Right lobe of liver (tissue), 6 donors: Measurements from ENCODE around the gene FAM47E. TPM values are rescaled to one million over a fixed set of nuclear protein-coding genes. Genes with fewer than 3 reads are reported as not detected.

Source experiments
- ATAC-seq, 4 donors: fragments of 200-7000 bp; cut with Tn5 transposase; one replicate each; pipeline ENCODE4 v1.9.1; 2020; ENCODE audit warnings: mild to moderate bottlenecking in 4 of 4, moderate library complexity in 4 of 4
- DNase-seq, 3 donors: peaks; one replicate each; pipeline ENCODE4 v3.0.0-alpha.2; 2020
- H3K27ac ChIP-seq, 3 donors: fragments of 200-600 bp; one replicate each; pipeline ENCODE4 v1.8.0; 2022
- H3K27me3 ChIP-seq, 2 donors: fragments of 200-600 bp; one replicate each; pipeline ENCODE4 v1.8.0; 2022
- H3K36me3 ChIP-seq, 4 donors: fragments of 200-600 bp; sonication (generic) in 1 of 4; one replicate each; pipeline versions ENCODE4 v1.5.1 to v1.8.0; 2017 to 2022; ENCODE audit warnings: control low read depth in 1 of 4
- H3K4me1 ChIP-seq, 4 donors: fragments of 200-600 bp; sonication (generic) in 1 of 4; one replicate each; pipeline versions ENCODE4 v1.5.1 to v1.8.0; 2017 to 2022; ENCODE audit warnings: control low read depth in 1 of 4
- H3K4me3 ChIP-seq, 3 donors: fragments of 200-600 bp; one replicate each; pipeline ENCODE4 v1.8.0; 2022
- H3K9me3 ChIP-seq, 4 donors: fragments of 200-600 bp; sonication (generic) in 1 of 4; one replicate each; pipeline versions ENCODE4 v1.5.1 to v1.8.0; 2017 to 2022; ENCODE audit warnings: control low read depth in 1 of 4
- CTCF ChIP-seq, 4 donors: fragments of 200-600 bp in 3 of 4; fragments of 450-650 bp in 1 of 4; IDR thresholded peaks; one replicate each; pipeline versions ENCODE4 v1.5.1 to v1.8.0; 2016 to 2022; ENCODE audit warnings: antibody characterized with exemption in 4 of 4, mild to moderate bottlenecking in 2 of 4
- POLR2A ChIP-seq: fragments of 450-650 bp; IDR thresholded peaks from one replicate; pipeline ENCODE4 v1.6.1; 2017; ENCODE audit warnings: antibody characterized with exemption, mild to moderate bottlenecking
- WGBS: methylation state at CpG from one replicate; pipeline ENCODE4 v1.1.6; 2018; ENCODE audit warnings: low coverage, low lambda C conversion rate; ENCODE audit not compliant: insufficient coverage; ENCODE audit errors: missing lambda C conversion rate; 5-methylcytosine and 5-hydroxymethylcytosine counted together
- intact Hi-C, 2 donors: fragments of 100-400 bp; cut with DNase I; formaldehyde crosslinking; loops; one replicate each; pipeline versions ENCODE4 v1.11.2 to v1.14.1; 2022
- total RNA-seq, 6 experiments: library from RNA; depleted of rRNA in 2 of 6; stranded (reverse); fragments of >200 nt in 2 of 6; fragmentation: NEBNext Ultra II Directional in 3 of 6; extraction: Animal tissue kit (Norgen Biotek cat#: 25700) in 3 of 6; gene quantifications; one replicate each; pipeline versions ENCODE4 v1.1.0 to v1.2.4, GENCODE V29; 2016 to 2023
- donor health status: DM: no; HTN: yes; CAD: no.
- donor health status: DM: no; HTN: no; CAD: no.
- donor health status: DM: no; HTN: no; CAD: no.
- donor health status: DM: no; HTN: yes; CAD: no.
- donor health status: DM: no; HTN: yes; CAD: no.

FAM47E gene
- total RNA-seq, 6 experiments from 2014 or later = 1.2 to 5.0 (median 2.9) TPM

- no peaks in the 10 kb centered on the region for H3K36me3 ChIP-seq
- no peaks in the 10 kb centered on the region for H3K27me3 ChIP-seq
- intact Hi-C loops = no loop called here
- H3K4me3 ChIP-seq = no peak overlapping the region
- DNase-seq (no peak), ATAC-seq (no peak)
- H3K9me3 ChIP-seq = no peaks in the 10 kb centered on the region
- peaks cover 0 to 3% (median 0%) of the 10 kb centered on the region in 4 donors for H3K4me1 ChIP-seq
- no peak overlapping the region for H3K27ac ChIP-seq
- TF ChIP-seq CTCF (IDR thresholded peaks at IDR 0.05) (no peak), POLR2A (no peak)
- WGBS = 75% methylated on average over 6 of the region's 6 CpGs
These were observed 14.2 kb downstream of the FAM47E start for GRCh38 chr4:76265631-76266218.

GRCh38 chr4:76266627-76267026, 15.1 kb downstream of the FAM47E start:
- Histone ChIP-seq H3K4me1 (no peaks in the 10 kb centered on the region), H3K27me3 (no peaks in the 10 kb centered on the region), H3K9me3 (no peaks in the 10 kb centered on the region), H3K36me3 (no peaks in the 10 kb centered on the region), H3K27ac (no peak overlapping the region), H3K4me3 (no peak overlapping the region)
- TF ChIP-seq POLR2A (no peak), CTCF (IDR thresholded peaks at IDR 0.05) (no peak)
- DNase-seq = no peak
- ATAC-seq = no peak
- WGBS = 72% methylated on average over 3 of the region's 3 CpGs
- intact Hi-C loops = no loop called here

GRCh38 chr4:76267811-76268210, 16.3 kb downstream of the FAM47E start:
- intact Hi-C loops = no loop called here
- DNase-seq (no peak), ATAC-seq (no peak)
- Histone ChIP-seq H3K27ac (no peak overlapping the region), H3K36me3 (no peaks in the 10 kb centered on the region), H3K9me3 (no peaks in the 10 kb centered on the region), H3K27me3 (no peaks in the 10 kb centered on the region), H3K4me3 (no peak overlapping the region), H3K4me1 (peaks cover 0 to 11% (median 1%) of the 10 kb centered on the region in 4 donors)
- no peak for TF ChIP-seq POLR2A
- no peak for TF ChIP-seq CTCF (IDR thresholded peaks at IDR 0.05)
- WGBS = 94% methylated on average over 6 of the region's 6 CpGs

GRCh38 chr4:76270244-76271175, 19.0 kb downstream of the FAM47E start:
- DNase-seq (no peak), ATAC-seq (peak in 1 of 4 donors; percentile 4)
- H3K4me1 ChIP-seq = peaks cover 0 to 27% (median 8%) of the 10 kb centered on the region in 4 donors
- H3K4me3 ChIP-seq = no peak overlapping the region
- intact Hi-C loops = no loop called here
- no peak overlapping the region for H3K27ac ChIP-seq
- TF ChIP-seq CTCF (IDR thresholded peaks at IDR 0.05) (no peak), POLR2A (no peak)
- H3K36me3 ChIP-seq = no peaks in the 10 kb centered on the region
- H3K27me3 ChIP-seq = no peaks in the 10 kb centered on the region
- H3K9me3 ChIP-seq = no peaks in the 10 kb centered on the region
- WGBS = 59% methylated on average over 5 of the region's 11 CpGs
